GM12892 (cell line): ENCODE data around the gene NBEA.

ENCODE experiments used
- POLR2A ChIP-seq: IDR thresholded peaks from 2 replicates; pipeline ENCODE4 v1.6.1; 2011; ENCODE audit warnings: low read depth, low read length, control low read depth
- POLR2AphosphoS5 ChIP-seq: IDR thresholded peaks from 2 replicates; pipeline ENCODE4 v1.6.1; 2011; ENCODE audit warnings: low read depth, low read length, control low read depth
- TAF1 ChIP-seq: IDR thresholded peaks from 2 replicates; pipeline ENCODE4 v1.6.1; 2011; ENCODE audit warnings: low read depth, mild to moderate bottlenecking, control low read depth, low read length, borderline replicate concordance

- TF ChIP-seq POLR2AphosphoS5 (no peak), POLR2A (no peak), TAF1 (no peak)
These were observed 223.1 kb downstream of the NBEA start for GRCh38 chr13:35165205-35165604.
